ENCODE results near the gene HHIPL1. TPM values are rescaled to one million over a fixed set of nuclear protein-coding genes. Genes with fewer than 3 reads are reported as not detected.

HHIPL1 gene
- total RNA-seq, 1 experiment from 2014 or later, result 2.6 TPM

- Histone ChIP-seq H3K27me3 (ENCODE audit: insufficient read depth, low read length) (no peaks in the 10 kb centered on the region; the same call in 1 of the 2 replicates), H3K79me1 (ENCODE audit: insufficient read depth, low read depth, low read length, poor library complexity, severe bottlenecking) (no peaks in the 10 kb centered on the region), H3K79me2 (ENCODE audit: insufficient read depth, low read length) (no peaks in the 10 kb centered on the region), H2BK20ac (ENCODE audit: low read depth, low read length, poor library complexity, severe bottlenecking) (no peak overlapping the region), H2AK5ac (ENCODE audit: insufficient read length, low read length) (no peak overlapping the region), H3K4ac (ENCODE audit: low read depth, low read length) (no peak overlapping the region), H2BK15ac (ENCODE audit: low read depth, low read length) (no peak overlapping the region), H3K18ac (ENCODE audit: insufficient read length, low read depth, low read length) (no peak overlapping the region), H4K8ac (replicated peaks; ENCODE audit: insufficient read length, low read depth, low read length) (no peak overlapping the region), H3K9me3 (ENCODE audit: control insufficient read depth, low read depth, low read length) (no peaks in the 10 kb centered on the region), H4K20me1 (ENCODE audit: control insufficient read depth, insufficient read depth, insufficient read length) (no peaks in the 10 kb centered on the region), H3K23ac (ENCODE audit: insufficient read length, low read depth, low read length) (no peak overlapping the region), H4K5ac (ENCODE audit: insufficient read length, low read depth, low read length) (no peak overlapping the region), H3K56ac (ENCODE audit: insufficient read length, low read depth, low read length) (no peak overlapping the region), H2BK5ac (ENCODE audit: insufficient read length, low read length) (no peak overlapping the region), H2BK12ac (ENCODE audit: insufficient read length, low read depth, low read length) (no peak overlapping the region), H3K27ac (ENCODE audit: insufficient read length, low read depth, low read length) (no peak overlapping the region), H3K14ac (ENCODE audit: insufficient read depth, low read length) (no peak overlapping the region), H2AFZ (ENCODE audit: low read length) (no peak overlapping the region), H4K91ac (ENCODE audit: insufficient read length, low read depth, low read length) (no peak overlapping the region), H3K4me1 (ENCODE audit: insufficient read depth, low read length) (no peaks in the 10 kb centered on the region), H3K23me2 (ENCODE audit: insufficient read length, low read depth, low read length, poor library complexity, severe bottlenecking) (no peaks in the 10 kb centered on the region), H3K9ac (ENCODE audit: extremely low read depth, insufficient read length, low read length) (no peak overlapping the region), H3K4me2 (ENCODE audit: insufficient read depth, insufficient read length, low read length) (no peak overlapping the region), H2BK120ac (ENCODE audit: low read depth, low read length, poor library complexity, severe bottlenecking) (no peak overlapping the region), H3T11ph (ENCODE audit: low read length) (no peak overlapping the region)
- TF ChIP-seq CTCF (conservative IDR thresholded peaks at IDR 0.05), result no peak
- WGBS (ENCODE audit: extremely low coverage, insufficient read length, low lambda C conversion rate), result no CpG with 5 or more reads among the region's 9 CpGs
- H3K36me3 Mint-ChIP-seq (ENCODE audit: insufficient read depth in 1 of 3, low read depth in 3 of 3), result no peaks in the 10 kb centered on the region
- peaks cover 0 to 14% of the 10 kb centered on the region in 2 experiments; a peak in 2 of 4 replicates for H3K4me1 Mint-ChIP-seq
- H3K4me3 Mint-ChIP-seq, result no peak overlapping the region
- no peak overlapping the region for H3K27ac Mint-ChIP-seq
- H3K27me3 Mint-ChIP-seq (ENCODE audit: low read depth), result peaks cover 18% of the 10 kb centered on the region
- no peaks in the 10 kb centered on the region for H3K9me3 Mint-ChIP-seq
- no peak for DNase-seq
Measured at GRCh38 chr14:99650189-99650588, 5.3 kb downstream of the HHIPL1 start.

Measured in H9 (cell line).